ENCODE results near the gene CCPG1. TPM values are rescaled to one million over a fixed set of nuclear protein-coding genes. Genes with fewer than 3 reads are reported as not detected.

Gene CCPG1
- total RNA-seq, 1 experiment from 2014 or later: 54.6 TPM

DNA sequence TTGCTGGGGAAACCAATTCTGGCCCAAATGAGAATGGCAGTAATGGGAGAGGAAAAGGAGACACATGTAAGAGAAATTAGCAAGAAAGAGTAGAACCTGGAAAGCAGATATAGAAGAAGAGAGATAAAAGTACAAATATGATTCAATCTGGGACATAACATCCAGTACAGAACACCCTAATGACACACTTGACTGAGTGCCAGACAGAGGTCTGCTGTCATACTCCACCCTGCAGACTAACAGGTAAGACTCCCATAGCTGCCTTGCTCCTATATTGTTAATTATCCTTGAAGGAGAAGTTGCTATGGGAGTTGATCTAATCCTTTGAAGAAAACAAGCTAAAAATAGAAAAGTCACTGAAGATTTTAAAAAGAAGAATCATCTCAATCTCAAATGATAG, 21.1 kb downstream of the CCPG1 start:
- intact Hi-C loops (cut with micrococcal nuclease; ENCODE audit: unreplicated experiment): no loop called here
- TF ChIP-seq, protein P1, sequence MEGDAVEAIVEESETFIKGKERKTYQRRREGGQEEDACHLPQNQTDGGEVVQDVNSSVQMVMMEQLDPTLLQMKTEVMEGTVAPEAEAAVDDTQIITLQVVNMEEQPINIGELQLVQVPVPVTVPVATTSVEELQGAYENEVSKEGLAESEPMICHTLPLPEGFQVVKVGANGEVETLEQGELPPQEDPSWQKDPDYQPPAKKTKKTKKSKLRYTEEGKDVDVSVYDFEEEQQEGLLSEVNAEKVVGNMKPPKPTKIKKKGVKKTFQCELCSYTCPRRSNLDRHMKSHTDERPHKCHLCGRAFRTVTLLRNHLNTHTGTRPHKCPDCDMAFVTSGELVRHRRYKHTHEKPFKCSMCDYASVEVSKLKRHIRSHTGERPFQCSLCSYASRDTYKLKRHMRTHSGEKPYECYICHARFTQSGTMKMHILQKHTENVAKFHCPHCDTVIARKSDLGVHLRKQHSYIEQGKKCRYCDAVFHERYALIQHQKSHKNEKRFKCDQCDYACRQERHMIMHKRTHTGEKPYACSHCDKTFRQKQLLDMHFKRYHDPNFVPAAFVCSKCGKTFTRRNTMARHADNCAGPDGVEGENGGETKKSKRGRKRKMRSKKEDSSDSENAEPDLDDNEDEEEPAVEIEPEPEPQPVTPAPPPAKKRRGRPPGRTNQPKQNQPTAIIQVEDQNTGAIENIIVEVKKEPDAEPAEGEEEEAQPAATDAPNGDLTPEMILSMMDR (IDR thresholded peaks at IDR 0.05; ENCODE audit: insufficient read depth in 1 of 2, low read depth in 1 of 2, low read length in 1 of 2, severe bottlenecking in 1 of 2, unreplicated experiment in 1 of 2): no peak
- no peaks in the 10 kb centered on the region for H3K27me3 ChIP-seq (replicated peaks; ENCODE audit: control insufficient read depth, insufficient read depth, low read length)
- POLR2A ChIA-PET: no interaction called here
- H3K4me1 ChIP-seq: no peaks in the 10 kb centered on the region
- peaks cover 14% of the 10 kb centered on the region for H3K36me3 Mint-ChIP-seq (ENCODE audit: insufficient read depth, unreplicated experiment)
- H3K27ac Mint-ChIP-seq (ENCODE audit: unreplicated experiment): no peak overlapping the region
- H3K36me3 ChIP-seq (ENCODE audit: control insufficient read depth, insufficient read depth, low read length): no peaks in the 10 kb centered on the region
- DNase-seq: no peak
- peaks cover 7% of the 10 kb centered on the region for H3K4me1 Mint-ChIP-seq (ENCODE audit: low read depth, unreplicated experiment)
- no peak overlapping the region for H3K4me3 Mint-ChIP-seq (ENCODE audit: unreplicated experiment)
- BruUV-seq (replicated peaks): no TSS peak
- H3K9me3 ChIP-seq: no peaks in the 10 kb centered on the region; the same call in 1 of the 2 replicates
- no peaks in the 10 kb centered on the region for H3K9me3 Mint-ChIP-seq (ENCODE audit: unreplicated experiment)
- CTCF ChIA-PET: no interaction called here
- no peak overlapping the region for H3K4me3 ChIP-seq (ENCODE audit: low read depth, low read length)
- H3K27me3 Mint-ChIP-seq (ENCODE audit: insufficient read depth, unreplicated experiment): no peaks in the 10 kb centered on the region

DNA sequence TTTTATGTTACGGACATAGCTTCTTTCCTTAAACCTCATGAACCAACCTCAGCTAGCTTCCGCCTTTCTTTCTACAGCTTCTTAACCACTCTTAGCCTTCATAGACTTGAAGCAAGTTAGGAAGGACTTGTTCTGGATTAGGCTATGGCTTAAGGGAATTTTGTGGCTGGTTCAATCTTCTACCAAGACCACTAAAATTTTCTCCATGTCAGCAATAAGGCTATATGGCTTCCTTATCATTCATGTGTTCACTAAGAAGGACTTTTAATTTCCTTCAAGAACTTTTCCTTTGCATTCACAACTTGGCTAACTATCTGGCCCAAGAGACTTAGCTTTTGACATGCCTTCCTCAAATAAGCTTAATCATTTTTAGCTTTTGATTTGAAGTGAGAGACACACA, 24.5 kb downstream of the CCPG1 start:
- TF ChIP-seq, protein P1 (IDR thresholded peaks at IDR 0.05; ENCODE audit: insufficient read depth in 1 of 2, low read depth in 1 of 2, low read length in 1 of 2, severe bottlenecking in 1 of 2, unreplicated experiment in 1 of 2): no peak
- Histone ChIP-seq H3K4me3 (ENCODE audit: low read depth, low read length) (no peak overlapping the region), H3K9me3 (no peaks in the 10 kb centered on the region), H3K36me3 (ENCODE audit: control insufficient read depth, insufficient read depth, low read length) (no peaks in the 10 kb centered on the region), H3K27me3 (replicated peaks; ENCODE audit: control insufficient read depth, insufficient read depth, low read length) (no peaks in the 10 kb centered on the region), H3K4me1 (no peaks in the 10 kb centered on the region)
- no peaks in the 10 kb centered on the region for H3K9me3 Mint-ChIP-seq (ENCODE audit: unreplicated experiment)
- H3K4me1 Mint-ChIP-seq (ENCODE audit: low read depth, unreplicated experiment): no peaks in the 10 kb centered on the region
- intact Hi-C loops (cut with micrococcal nuclease; ENCODE audit: unreplicated experiment): no loop called here
- H3K27ac Mint-ChIP-seq (ENCODE audit: unreplicated experiment): no peak overlapping the region
- BruUV-seq (replicated peaks): no TSS peak
- no peaks in the 10 kb centered on the region for H3K27me3 Mint-ChIP-seq (ENCODE audit: insufficient read depth, unreplicated experiment)
- no peak for DNase-seq
- CTCF ChIA-PET: interaction anchor here (1.2 kb wide), 1 partner anchor 56 kb away, joined by 3 read pairs; no protein-coding TSS in a partner anchor
- POLR2A ChIA-PET: no interaction called here
- H3K36me3 Mint-ChIP-seq (ENCODE audit: insufficient read depth, unreplicated experiment): peaks cover 14% of the 10 kb centered on the region
- no peak overlapping the region for H3K4me3 Mint-ChIP-seq (ENCODE audit: unreplicated experiment)

GRCh38 chr15:55381595-55381994, 26.6 kb downstream of the CCPG1 start:
- no peaks in the 10 kb centered on the region for H3K4me1 Mint-ChIP-seq (ENCODE audit: low read depth, unreplicated experiment)
- intact Hi-C loops (cut with micrococcal nuclease; ENCODE audit: unreplicated experiment): no loop called here
- H3K4me3 Mint-ChIP-seq (ENCODE audit: unreplicated experiment): no peak overlapping the region
- CTCF ChIA-PET: no interaction called here
- Histone ChIP-seq H3K36me3 (ENCODE audit: control insufficient read depth, insufficient read depth, low read length) (no peaks in the 10 kb centered on the region), H3K4me1 (no peaks in the 10 kb centered on the region), H3K4me3 (ENCODE audit: low read depth, low read length) (no peak overlapping the region), H3K27me3 (replicated peaks; ENCODE audit: control insufficient read depth, insufficient read depth, low read length) (no peaks in the 10 kb centered on the region), H3K9me3 (no peaks in the 10 kb centered on the region)
- H3K36me3 Mint-ChIP-seq (ENCODE audit: insufficient read depth, unreplicated experiment): peaks cover 13% of the 10 kb centered on the region
- H3K27ac Mint-ChIP-seq (ENCODE audit: unreplicated experiment): no peak overlapping the region
- TF ChIP-seq, protein P1 (IDR thresholded peaks at IDR 0.05; ENCODE audit: insufficient read depth in 1 of 2, low read depth in 1 of 2, low read length in 1 of 2, severe bottlenecking in 1 of 2, unreplicated experiment in 1 of 2): no peak
- no TSS peak for BruUV-seq (replicated peaks)
- POLR2A ChIA-PET: no interaction called here
- H3K27me3 Mint-ChIP-seq (ENCODE audit: insufficient read depth, unreplicated experiment): no peaks in the 10 kb centered on the region
- no peak for DNase-seq
- H3K9me3 Mint-ChIP-seq (ENCODE audit: unreplicated experiment): no peaks in the 10 kb centered on the region
